Astrocyte of the spinal cord (primary cell): ENCODE results near the gene AAK1.

ENCODE experiments used
- DNase-seq: peaks from one replicate; pipeline ENCODE4 v3.0.0; 2011; ENCODE audit warnings: low read depth, low spot score
- H3K4me3 ChIP-seq: 2 replicates; pipeline ENCODE4 v1.5.1; 2011; ENCODE audit warnings: low read depth, mild to moderate bottlenecking, low read length, moderate library complexity
- CTCF ChIP-seq: IDR thresholded peaks from 2 replicates; pipeline ENCODE4 v1.5.1; 2012; ENCODE audit warnings: low read depth, mild to moderate bottlenecking, low read length, inconsistent platforms
- in situ Hi-C: cut with HindIII; loops from 2 replicates; pipeline ENCODE4 v1.10.0; 2017; ENCODE audit warnings: low sequenced_read_pairs

Gene AAK1

GRCh38 chr2:69685321-69686048 lies 41.9 kb upstream of the AAK1 start:
- no peak for TF ChIP-seq CTCF
- DNase-seq, result peak; percentile 62
- no peak overlapping the region for H3K4me3 ChIP-seq
- in situ Hi-C loops, result no loop called here

- no peak overlapping the region for H3K4me3 ChIP-seq
- peak; percentile 82 for DNase-seq
- in situ Hi-C loops, result no loop called here
- TF ChIP-seq CTCF, result no peak
Observed at GRCh38 chr2:69683170-69683971, 39.8 kb upstream of the AAK1 start.

- H3K4me3 ChIP-seq, result no peak overlapping the region
- no peak for TF ChIP-seq CTCF
- in situ Hi-C loops, result no loop called here
- no peak for DNase-seq
Observed at GRCh38 chr2:69682525-69682924, 39.0 kb upstream of the AAK1 start.

- no peak for TF ChIP-seq CTCF
- DNase-seq, result no peak
- H3K4me3 ChIP-seq, result no peak overlapping the region
- in situ Hi-C loops, result no loop called here
Observed at GRCh38 chr2:69680001-69680675, 36.6 kb upstream of the AAK1 start.

- in situ Hi-C loops, result no loop called here
- no peak for DNase-seq
- TF ChIP-seq CTCF, result no peak
Observed at GRCh38 chr2:69677914-69678313, 34.4 kb upstream of the AAK1 start.

GRCh38 chr2:69676146-69676545 lies 32.6 kb upstream of the AAK1 start:
- H3K4me3 ChIP-seq, result no peak overlapping the region
- DNase-seq, result no peak
- TF ChIP-seq CTCF, result no peak
- in situ Hi-C loops, result no loop called here

More at GRCh38 chr2:69677914-69678313, 34.4 kb upstream of the AAK1 start:
- no peak overlapping the region for H3K4me3 ChIP-seq
